Stimulated activated CD4-positive, alpha-beta T cell treated with anti-CD3 and anti-CD28 coated beads, Interleukin-1b, Interleukin-23, amount 100 ng/mL, for 1 hour (primary cell): Measurements from ENCODE around the gene DYRK3.
A peak's percentile ranks its signal among the peaks of the same experiment; 100 is the strongest.

Experiments used
- DNase-seq, 2 donors: peaks; one replicate each; pipeline ENCODE4 v3.0.0-alpha.2; 2020; ENCODE audit warnings: low read depth in 2 of 2

The DYRK3 gene

GRCh38 chr1:206684003-206684402, 48.7 kb downstream of the DYRK3 start:
- DNase-seq: no peak

- peak; percentile 60 for DNase-seq
These were observed 49.4 kb downstream of the DYRK3 start, which contains the start of gene MAPKAPK2 for GRCh38 chr1:206684478-206685333. Gene MAPKAPK2, plus strand, starts transcription at chr1:206684905. Its CDS starts 325 bp downstream, at chr1:206685230.

- DNase-seq: peak in 1 of 2 donors; percentile 11
These were observed 50.0 kb downstream of the DYRK3 start for GRCh38 chr1:206685334-206685768.

GRCh38 chr1:206685769-206686477, 50.6 kb downstream of the DYRK3 start:
- no peak for DNase-seq

- DNase-seq: no peak
These were observed 51.3 kb downstream of the DYRK3 start for GRCh38 chr1:206686478-206687249.

- DNase-seq: no peak
These were observed 52.0 kb downstream of the DYRK3 start for GRCh38 chr1:206687251-206687914.

GRCh38 chr1:206687915-206688442, 52.6 kb downstream of the DYRK3 start:
- no peak for DNase-seq

- DNase-seq: no peak
These were observed 55.2 kb downstream of the DYRK3 start for GRCh38 chr1:206690516-206690915.

- DNase-seq: no peak
These were observed 56.3 kb downstream of the DYRK3 start for GRCh38 chr1:206691604-206692003.

- DNase-seq: no peak
These were observed 57.7 kb downstream of the DYRK3 start for GRCh38 chr1:206693029-206693428.

GRCh38 chr1:206693592-206693991, 58.3 kb downstream of the DYRK3 start:
- no peak for DNase-seq

GRCh38 chr1:206694171-206695124, 59.1 kb downstream of the DYRK3 start:
- no peak for DNase-seq

GRCh38 chr1:206695733-206696132, 60.4 kb downstream of the DYRK3 start:
- no peak for DNase-seq

GRCh38 chr1:206696812-206697585, 61.7 kb downstream of the DYRK3 start:
- no peak for DNase-seq

- no peak for DNase-seq
These were observed 62.7 kb downstream of the DYRK3 start for GRCh38 chr1:206698011-206698410.
